ENCODE data around the gene MATCAP1.

The MATCAP1 gene

DNA sequence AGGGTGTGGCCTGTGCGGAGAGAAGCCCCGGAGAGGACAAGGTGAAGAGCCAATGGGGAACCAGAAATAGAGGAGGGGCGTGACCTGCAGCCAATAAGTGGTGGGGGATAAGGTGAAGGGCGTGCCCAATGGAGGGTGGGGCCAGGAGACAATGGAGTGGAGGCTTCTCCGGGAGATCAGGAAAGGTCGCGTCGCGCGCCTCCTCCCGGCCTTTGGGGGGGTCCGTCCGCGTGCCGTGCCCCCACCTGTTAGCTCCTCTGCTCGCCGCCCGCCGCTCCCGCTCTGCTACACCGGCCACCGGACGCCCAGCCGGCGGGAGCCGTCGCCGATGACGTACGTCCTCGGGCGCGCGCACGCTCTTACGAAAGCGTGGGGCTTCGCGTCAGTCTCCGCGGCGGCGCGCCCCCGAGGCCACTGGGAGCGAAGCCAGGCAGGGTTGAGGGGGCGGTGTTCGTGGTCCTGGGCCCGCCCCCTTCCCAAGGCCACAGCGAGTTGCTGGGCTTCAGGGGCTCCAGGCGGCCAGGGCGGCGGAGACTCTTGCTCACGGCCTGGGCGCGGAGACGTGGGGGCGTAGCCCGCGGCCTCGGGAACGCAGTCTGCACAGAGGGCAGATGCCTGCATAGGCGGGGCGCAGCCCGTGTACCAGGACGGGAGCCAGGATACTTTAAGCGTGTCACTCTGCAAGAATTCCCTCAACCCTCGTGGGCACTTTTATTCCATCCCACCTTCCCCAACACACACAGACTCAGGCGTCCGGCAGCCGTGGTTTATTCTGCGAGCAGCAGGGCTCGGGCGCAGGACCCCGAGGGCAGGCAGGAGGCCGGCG lies at the start of gene MATCAP1:
Gene MATCAP1, minus strand, starts transcription at position 337 of the 826 bp plus-strand sequence. CDS start 3,353 bp downstream, outside the sequence.
- no peak for FAIRE-seq

DNA sequence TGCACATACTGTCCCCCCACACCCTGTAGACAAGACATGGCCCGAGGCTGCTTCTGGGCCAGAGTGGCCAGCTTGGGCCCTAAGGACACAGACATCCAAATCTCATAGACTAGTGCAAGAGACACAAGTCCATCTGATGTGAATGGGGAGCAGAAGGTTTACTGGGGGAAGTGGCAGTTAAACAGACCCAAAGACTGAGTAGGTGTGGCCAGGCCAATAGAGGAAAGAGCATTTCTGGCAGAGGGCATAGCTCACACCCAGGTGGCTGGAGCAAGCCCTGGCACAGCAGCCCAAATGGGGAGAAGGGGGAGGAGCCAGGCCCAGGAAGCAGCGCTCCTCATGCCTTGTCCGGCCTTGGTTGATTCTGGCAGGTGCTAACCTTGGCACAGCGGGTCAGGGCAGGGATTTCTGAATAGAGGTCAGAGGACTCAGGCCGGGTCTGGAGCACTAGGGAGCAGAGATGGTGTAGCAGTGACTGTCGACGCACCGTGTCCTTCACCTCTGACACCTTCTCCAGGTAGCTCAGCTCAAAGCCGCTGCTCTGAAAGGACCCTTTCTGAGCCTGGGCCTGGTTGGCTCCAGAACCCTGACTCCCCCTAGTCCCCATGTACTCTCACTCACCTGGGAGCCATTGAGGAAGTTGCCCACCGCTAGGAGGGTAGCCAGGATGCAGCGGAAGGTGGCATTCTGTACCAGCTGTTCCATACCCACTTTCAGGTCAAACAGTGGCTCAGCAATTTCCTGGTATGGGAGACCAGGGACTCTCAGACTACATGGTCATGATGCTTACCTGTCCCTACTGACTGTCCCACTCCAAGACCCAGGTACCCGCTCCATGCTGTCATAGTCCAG lies 47.3 kb upstream of the MATCAP1 start:
- FAIRE-seq: no peak

DNA sequence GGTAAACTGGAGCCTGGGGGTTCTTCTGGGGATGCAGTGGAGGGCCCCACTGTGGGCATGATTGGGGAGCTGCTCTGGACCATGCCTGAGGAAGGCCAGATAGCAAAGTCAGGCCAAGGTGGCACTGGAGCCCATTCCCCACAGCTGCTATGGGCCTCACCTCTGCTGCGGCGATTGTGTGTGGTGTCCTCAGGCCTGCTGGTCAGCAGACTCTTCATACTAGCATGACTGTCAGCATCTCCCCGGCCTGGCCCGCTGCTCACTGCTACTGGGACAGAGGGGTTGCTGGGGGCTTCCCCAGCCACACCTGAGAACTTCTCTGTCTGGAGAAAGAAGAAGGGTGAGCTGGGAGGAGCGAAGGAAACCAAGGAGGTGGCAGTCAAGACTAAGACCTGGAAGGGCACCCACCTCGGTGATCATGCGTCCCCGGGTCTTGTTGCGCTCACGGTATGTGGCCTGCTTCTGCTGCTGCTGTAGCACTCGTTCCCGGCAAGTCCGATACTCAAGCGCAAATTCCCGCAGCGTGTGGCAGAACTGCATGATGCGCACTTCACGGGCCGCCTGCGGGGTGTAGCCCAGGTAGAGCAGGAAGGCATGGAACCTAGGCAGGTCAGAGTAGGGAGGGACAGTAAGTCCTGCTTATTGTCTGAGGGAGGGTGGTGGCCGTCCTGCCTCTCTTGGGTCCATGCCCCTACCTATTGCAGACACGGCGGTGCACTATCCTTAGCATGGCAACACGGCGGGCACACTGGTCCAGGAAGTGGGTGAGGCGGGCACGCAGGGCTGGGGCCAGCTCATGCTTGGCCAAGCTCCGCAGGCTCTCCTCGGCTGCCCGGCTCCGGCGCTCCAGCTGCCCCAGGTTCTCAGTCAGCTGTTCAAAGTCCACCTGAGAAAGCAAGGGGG lies 46.4 kb upstream of the MATCAP1 start:
- no peak for FAIRE-seq

DNA sequence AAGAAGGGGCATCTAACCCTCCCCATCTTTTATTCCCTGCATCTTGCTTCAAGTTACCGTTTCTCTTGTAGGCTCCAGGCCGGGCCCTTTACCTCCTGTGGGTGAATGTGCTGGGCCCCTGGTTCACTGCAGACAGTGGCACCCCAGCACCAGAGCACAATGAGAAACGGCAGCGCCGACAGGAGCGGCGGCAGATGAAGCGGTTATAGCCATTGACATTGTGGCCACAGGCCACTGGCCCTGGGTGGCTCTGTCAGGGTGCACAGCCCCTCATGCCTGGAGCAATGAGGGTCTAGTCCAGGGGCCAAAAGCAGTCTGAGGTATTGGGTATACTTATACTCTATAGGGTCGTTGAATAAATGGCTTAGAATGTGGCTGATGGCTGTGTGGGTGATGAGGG lies 45.1 kb upstream of the MATCAP1 start:
- no peak for FAIRE-seq

DNA sequence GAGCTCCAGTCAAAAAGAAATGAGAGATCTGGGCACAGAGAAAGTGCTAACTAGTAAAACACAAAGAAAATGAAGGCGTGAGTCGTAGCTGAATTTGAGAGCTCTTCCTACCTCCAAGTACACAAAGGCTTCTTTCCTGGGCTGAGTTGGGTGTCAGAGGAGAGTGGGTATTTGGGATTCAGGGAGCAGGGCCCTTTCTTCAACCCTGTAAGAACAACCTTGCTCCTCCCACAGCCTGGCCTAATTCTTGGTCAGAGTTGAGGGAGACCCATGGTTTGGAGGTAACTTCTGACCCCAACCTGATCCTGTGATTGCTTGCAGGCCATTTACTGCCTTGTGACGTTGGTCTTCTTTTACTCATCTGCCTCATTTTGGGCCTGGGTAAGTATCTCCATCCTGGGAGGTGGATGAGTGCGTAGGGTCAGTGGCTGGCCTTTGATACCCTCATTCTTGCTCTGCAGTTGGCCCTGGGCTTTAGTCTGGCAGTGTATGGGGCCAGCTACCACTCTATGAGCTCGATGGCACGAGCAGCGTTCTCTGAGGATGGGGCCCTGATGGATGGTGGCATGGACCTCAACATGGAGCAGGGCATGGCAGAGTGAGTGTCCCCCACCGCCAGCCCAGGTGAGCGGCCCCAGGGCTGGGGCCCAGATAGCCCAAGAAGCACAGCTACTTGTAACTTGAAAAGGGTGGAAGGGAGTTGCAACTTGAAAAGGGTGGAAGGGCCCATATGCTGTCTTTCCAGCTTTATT lies 44.4 kb upstream of the MATCAP1 start:
- no peak for FAIRE-seq

DNA sequence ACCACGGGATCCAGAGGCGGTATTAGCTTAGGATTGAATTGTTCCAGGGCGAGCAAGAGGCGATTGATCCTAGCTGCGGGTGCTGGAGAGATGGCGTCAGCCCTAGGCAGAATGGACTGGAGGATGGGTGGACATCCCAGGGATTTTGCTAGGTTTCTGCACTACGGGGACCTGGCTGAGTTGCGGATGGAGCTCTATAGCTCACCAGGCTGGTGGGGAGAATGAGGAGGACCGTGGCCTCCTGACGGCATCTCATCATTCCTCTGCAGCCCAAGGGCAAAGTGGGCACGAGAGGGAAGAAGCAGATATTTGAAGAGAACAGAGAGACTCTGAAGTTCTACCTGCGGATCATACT lies 43.8 kb upstream of the MATCAP1 start:
- no peak for FAIRE-seq

DNA sequence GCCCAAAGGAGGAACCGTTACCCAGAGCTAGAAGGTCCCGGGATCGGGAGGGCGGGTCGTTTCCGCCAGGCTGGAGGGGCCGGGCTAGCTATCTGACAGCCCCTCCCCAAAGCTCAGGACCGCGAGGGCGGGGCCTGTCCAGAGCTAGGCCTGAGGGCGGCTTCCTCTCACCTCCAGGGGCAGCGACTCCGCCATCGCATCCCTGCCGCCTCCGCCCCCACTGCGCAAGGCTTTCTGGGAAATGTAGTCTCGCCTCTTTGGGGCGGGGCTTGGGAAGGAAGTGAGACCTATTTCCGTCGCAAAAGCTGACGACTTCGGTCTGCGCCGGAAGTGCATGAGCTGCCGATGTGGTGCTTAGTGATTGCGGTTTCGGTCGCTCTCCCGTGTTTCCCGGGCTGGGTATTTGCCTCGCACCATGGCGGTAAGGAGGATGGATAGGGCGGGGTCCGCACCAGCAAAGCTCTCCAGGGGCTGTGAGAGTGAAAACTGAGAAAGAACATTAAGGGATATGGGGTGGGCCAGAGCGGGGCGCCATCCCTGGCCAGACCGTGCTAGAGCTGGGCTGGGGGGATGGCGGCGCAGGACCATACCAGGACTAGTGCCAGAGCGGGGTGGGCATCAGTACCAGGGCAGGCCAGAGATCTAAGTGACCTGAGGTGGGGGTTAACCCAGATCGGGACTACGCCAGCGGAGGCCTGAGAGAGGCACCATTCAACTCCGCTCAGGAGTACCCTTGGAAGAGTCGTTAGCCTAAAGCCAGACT lies 43.2 kb upstream of the MATCAP1 start, which contains the start of gene TMEM208:
Gene TMEM208, plus strand, starts transcription at position 327 of the 763 bp plus-strand sequence. Its CDS starts 89 bp downstream, at position 416.
- no peak for FAIRE-seq

DNA sequence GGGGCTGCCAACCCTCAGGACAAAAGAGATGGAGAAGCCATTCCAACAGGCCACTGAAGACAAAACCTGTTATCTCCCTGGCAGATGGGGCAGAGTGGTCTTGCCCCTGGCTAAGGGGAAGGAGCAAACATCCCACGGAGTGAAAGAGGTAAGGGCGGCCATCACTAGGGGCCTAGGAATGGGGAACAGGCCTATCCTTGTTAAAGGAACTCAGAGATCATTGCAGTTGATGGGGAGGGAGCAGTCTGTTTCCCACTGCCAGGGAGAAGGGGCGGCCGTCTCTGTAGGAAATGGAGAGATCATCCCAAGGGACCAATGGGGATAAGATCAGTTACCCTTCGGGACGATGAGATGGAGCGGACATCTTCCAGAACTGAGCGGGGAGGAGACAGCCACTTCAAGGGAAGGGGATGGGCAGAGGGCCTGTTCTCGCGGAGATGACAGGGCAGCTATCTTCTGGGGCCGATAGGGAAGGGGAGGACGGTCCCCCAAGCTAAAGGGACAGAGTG lies 42.6 kb upstream of the MATCAP1 start:
- no peak for FAIRE-seq

DNA sequence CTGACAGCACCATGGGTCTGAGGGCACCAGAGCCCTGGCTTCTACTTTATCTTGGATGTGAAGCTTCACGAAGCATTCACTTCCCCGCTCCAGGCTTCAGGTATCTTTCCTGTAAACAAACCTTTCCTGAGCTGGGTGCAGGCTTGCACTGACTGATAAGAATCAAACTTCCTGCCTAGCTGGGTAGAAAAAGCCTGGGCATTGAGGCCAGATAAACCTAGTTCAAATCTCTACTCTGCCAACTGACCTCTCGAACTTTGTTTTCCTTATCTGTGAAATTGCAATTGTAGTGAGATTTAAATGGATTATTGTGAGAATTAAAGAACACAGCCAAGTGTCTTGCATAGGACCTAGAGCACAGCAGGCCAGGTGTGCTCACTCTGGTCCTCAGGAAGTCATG lies 40.2 kb upstream of the MATCAP1 start:
- no peak for FAIRE-seq

DNA sequence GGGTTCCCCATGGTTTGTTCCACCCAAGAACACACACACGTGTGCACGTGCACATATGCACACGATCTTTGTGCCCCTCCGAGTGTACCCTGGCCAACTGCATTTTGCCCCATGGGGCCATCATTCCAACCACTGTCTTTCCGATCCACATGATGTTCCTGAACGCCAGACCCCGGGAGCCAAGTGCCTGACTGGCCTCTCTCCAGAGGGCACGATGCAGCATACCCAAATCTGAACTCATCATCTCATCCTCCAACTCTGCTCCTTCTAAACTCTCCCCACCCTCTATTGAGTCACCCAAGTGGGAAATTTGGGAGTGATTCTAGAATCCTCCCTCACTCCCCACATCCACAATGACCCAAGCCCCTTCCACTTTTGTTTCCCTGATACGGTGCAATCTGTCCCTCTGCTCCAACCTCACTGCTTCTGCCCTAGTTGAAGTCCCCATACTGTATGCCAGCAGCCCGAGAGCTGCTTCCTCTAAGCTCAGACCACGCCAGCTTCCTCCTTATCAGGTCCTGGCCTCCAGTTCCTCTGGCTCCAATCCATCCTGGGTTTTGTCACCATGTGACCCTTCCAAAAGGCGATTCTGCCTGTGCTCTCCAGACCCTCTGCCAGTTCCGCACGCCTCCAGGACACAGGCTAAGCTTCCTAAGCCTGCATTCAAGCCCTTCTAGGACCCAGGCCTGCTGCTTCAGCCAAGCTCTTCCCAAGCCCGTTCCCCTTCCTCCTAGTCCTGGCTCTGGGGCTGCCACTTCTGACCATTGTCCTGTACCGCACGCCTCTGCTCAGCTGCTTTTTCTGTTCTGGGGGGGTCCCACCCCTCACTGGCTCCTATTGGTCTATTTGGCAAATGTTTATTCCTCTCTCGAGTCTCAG lies 33.1 kb upstream of the MATCAP1 start:
- FAIRE-seq: no peak

DNA sequence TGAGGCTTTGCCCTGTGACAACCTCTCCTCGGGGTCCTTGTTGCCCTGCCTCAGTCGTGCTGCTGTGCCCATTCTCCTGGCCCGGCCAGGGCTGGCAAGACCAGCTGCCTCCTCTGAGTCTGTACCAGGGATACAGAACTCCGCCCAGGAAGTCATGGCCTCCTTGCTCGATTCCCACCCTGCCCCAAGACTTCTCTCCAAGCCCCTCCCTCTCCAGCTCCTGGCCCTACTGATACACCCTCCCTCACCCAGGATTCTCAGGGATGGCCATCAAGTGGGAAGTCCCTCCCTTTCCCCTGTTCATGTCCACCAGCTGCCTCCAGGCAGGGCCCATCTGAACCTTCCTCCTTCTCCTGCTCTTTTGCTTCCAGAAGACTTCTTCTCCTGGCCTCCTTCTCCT lies 31.9 kb upstream of the MATCAP1 start:
- no peak for FAIRE-seq

DNA sequence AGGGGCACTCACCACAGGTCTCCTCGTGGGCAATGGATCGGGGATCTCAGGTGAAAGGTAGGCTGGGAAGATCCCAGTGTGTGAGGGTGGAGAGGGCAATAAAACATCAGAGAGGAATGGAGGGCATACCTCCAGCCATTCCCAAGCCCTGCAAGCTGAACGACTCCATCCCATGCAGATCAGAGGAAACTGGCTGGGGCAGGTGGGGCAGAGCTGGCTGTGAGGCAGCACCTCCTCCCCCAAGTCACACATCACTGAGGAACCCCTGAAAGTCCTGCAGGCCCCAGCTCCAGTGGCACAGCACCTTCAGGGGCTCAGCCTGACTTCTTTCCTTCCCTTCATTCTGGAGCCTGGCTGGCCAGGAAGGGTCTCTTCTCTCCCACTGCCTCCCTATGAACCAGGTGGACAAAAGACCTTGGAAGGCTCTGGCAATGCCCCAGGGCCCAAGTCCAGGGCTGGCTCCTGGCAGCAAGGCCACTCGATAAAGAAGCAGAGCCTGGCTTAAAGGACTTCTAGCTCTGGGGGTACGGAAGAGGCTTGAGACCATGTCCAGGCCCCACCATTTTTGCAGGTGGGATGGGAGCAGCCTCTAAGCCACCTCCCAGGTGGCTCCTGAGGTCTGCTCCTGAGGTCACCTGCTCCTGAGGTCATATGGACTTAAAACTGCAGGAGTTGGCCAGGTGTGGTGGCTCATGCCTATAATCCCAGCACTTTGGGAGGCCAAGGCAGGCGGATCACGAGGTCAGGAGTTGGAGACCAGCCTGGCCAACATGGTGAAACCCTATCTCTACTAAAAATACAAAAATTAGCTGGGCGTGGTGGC lies 29.6 kb upstream of the MATCAP1 start:
- FAIRE-seq: no peak

DNA sequence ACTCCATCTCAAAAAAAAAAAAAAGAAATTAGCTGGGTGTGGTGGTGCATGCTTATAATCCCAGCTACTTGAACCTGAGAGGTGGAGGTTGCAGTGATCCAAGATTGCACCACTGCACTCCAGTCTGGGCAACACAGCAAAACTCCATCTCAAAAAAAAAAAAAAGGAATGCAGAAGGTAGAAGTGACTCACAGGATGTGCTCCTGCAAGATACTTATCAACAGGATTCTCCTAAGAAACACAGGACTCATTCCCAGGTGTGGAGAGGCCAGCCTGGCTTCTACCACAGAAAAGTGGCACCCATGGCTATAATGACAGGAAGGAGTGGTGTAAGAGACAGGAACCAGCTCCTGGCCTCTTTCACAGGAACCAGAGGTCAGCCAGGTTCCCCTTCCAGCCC lies 29.0 kb upstream of the MATCAP1 start:
- FAIRE-seq: no peak

DNA sequence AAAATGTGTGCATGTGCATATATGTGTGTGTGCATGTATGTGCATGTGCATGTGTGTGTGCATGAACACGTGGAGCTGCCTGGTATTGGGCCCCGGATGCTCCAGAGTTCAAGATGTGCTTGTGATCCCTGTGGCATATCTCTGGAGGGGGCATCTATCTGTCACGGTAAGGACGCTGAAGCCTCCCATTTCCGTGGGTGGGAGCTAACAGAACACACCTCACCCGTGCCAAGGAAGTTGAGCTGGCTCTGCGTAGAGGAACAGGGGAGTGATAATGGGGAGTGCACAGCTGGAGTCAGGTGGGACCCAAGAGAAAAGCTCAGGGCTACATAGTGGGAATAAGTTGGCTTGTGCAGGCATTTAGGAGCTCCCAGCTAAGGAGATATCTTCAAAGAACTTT lies 27.9 kb upstream of the MATCAP1 start:
- FAIRE-seq: no peak

DNA sequence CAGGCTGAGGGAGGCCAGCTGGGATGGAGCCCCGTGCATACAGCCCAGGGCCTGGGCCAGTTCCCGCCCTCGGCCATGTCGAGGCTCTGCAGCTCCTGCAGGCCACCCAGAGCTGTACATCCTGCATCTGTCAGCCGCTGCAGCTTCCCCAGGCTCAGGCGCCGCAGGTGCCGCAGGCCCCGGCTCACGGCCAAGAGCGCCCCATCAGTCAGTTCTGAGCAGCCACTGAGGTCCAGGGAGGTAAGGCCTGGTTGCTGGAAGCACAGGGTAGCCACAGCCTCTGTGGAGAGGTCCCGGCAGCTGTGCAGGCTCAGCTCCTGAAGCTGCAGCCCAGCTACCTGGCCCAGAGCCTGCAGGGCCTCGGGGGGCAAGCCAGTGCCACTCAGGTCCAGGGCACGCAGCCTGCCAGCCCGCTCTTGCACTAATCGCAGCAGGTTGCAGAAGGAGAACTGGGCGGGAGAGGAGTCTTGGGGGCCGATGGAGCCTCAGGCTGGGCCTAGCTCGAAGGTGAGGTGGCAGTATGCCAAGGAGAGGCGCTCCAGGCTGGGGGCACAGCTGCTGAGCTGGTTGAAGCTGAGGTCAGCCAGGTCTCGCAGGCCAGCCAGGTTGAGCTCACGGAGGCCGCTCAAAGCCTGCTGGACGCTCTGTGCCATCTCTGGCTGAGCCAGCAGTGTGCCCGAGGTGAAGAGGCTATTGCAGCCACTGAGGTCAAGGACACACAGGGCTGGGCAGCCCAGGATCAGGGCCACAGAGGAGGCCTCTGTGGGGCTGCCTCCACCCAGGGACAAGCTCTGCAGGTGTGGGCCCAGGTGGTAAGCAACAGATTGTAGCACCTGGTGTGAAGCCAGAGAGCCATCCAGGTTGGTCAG lies 26.5 kb upstream of the MATCAP1 start:
- FAIRE-seq: no peak

DNA sequence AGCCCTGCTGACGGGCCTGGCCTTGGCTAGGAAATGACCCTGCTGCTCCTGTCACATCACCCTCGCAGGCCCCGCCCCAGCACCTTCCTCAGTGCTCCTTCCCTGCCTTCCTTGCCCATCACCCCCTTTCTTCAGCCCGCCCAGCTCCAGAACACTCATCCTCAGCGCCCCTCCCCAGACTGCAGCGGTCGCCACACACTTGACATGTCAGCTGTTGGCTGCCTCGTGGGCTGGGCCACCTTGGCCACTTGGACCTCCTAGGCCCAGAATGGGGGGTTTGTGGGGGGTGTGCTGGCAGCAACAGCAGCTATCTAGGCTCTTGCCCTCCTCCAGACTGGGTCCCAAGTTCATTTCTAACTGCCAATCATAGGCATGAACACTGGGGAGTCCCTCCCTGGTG lies 25.8 kb upstream of the MATCAP1 start:
- no peak for FAIRE-seq

DNA sequence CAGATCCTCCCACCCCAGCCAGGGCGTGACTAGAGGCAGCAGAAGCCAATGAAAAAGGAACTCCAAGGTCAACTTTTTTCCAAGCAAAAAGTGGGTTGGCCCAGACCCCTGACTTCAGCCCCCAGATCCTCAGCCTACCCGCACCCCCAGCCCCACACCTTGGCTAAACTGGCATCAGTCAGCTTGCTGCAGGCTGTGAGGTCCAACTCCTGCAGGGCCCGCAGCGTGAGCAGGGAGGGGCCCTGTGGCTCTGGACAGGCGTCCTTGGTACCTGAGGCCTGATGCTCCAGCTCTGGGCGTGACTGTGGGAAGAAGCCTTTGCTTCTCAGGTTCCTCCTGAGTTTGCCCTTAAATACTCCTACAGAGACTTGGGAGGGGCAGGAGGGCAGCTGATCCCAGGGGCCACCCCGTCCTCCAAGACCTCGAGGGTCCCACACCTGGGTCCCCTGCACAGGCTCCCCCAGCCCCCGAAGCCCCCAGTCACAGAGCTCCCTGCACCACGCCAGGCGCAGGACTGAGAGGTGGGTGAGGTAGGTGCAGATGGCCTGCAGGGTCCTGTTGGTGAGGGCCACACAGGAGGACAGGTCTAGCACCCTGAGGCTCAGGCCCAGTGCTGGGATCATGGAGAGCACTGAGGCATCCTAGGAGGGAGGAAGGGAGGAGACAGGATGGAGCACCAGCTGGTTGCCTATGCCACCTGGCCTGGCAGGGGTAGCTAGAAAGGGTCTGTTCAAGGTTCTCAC lies 24.6 kb upstream of the MATCAP1 start:
- no peak for FAIRE-seq
